Endothelial cell of umbilical vein (primary cell): Measurements from ENCODE around the gene EYS. TPM values are rescaled to one million over a fixed set of nuclear protein-coding genes. Genes with fewer than 3 reads are reported as not detected.

Experiments
- BruUV-seq: library from RNA; stranded (reverse); fragments of 400-500 nt; replicated peaks from 2 replicates; lab custom pipeline; 2021; lab: Mats Ljungman, UMichigan
- CTCF ChIA-PET: fragments of 300-600, 350-600 bp; sonication (Branson Sonifier 250); formaldehyde crosslinking; loops from one replicate; lab custom pipeline; 2021; ENCODE audit warnings: antibody characterized with exemption, inconsistent platforms; lab: Charles Lee
- POLR2A ChIA-PET: fragments of 300-600, 350-600 bp; sonication (Branson Sonifier 250); formaldehyde crosslinking; loops from one replicate; lab custom pipeline; 2021; ENCODE audit warnings: antibody characterized with exemption, inconsistent platforms; lab: Charles Lee
- DNase-seq: peaks from one replicate; pipeline ENCODE4 v3.0.0-alpha.2; 2011; ENCODE audit warnings: low read depth, low spot score
- FAIRE-seq: peaks from 2 replicates; lab custom pipeline; 2011; peaks lifted over from hg19 to GRCh38; lab: Jason Lieb, UNC
- H2AFZ ChIP-seq: 2 replicates; pipeline ENCODE4 v1.6.0; 2012; ENCODE audit warnings: low read depth, low read length, control low read depth, inconsistent platforms
- H3K27ac ChIP-seq: 2 replicates; pipeline ENCODE4 v1.5.1; 2011; ENCODE audit warnings: low read depth, mild to moderate bottlenecking, control low read depth, low read length, moderate library complexity; ENCODE audit not compliant: insufficient read depth
- H3K27me3 ChIP-seq, 2 experiments: 2 replicates each; pipeline versions ENCODE4 v1.6.0 to v1.6.1; 2011; ENCODE audit warnings: low read length in 2 of 2, mixed read lengths in 1 of 2; ENCODE audit not compliant: control insufficient read depth in 2 of 2, insufficient read depth in 2 of 2
- H3K36me3 ChIP-seq, 2 experiments: 2 replicates in 1 of 2; 3 replicates in 1 of 2; pipeline ENCODE4 v1.5.1; 2011; ENCODE audit warnings: low read length in 2 of 2, mild to moderate bottlenecking in 1 of 2, moderate library complexity in 1 of 2; ENCODE audit not compliant: control insufficient read depth in 2 of 2, insufficient read depth in 2 of 2; ENCODE audit errors: extremely low read depth in 1 of 2
- H3K4me1 ChIP-seq: 3 replicates; pipeline ENCODE4 v1.5.1; 2011; ENCODE audit warnings: mild to moderate bottlenecking, low read length; ENCODE audit not compliant: control insufficient read depth, insufficient read depth; ENCODE audit errors: extremely low read depth
- H3K4me2 ChIP-seq: 2 replicates; pipeline ENCODE4 v1.6.1; 2011; ENCODE audit warnings: low read length, control low read depth, mixed read lengths; ENCODE audit not compliant: insufficient read depth
- H3K4me3 ChIP-seq, 3 experiments: fragments of 200-600 bp in 1 of 3; sonication (generic), shearing (Covaris generic) in 1 of 3; replicated peaks in 1 of 3; 2 replicates each; pipeline ENCODE4 v1.5.1; 2011 to 2016; ENCODE audit warnings: control low read depth in 3 of 3, low read length in 3 of 3, mild to moderate bottlenecking in 2 of 3, inconsistent platforms in 1 of 3, low read depth in 1 of 3, moderate library complexity in 1 of 3; ENCODE audit not compliant: insufficient read depth in 1 of 3
- H3K79me2 ChIP-seq: 2 replicates; pipeline ENCODE4 v1.6.0; 2012; ENCODE audit warnings: low read length, inconsistent platforms; ENCODE audit not compliant: control insufficient read depth, insufficient read depth
- H3K9ac ChIP-seq: replicated peaks from 2 replicates; pipeline ENCODE3; 2011; ENCODE audit warnings: low read length, control low read depth; ENCODE audit not compliant: insufficient read depth; ENCODE audit errors: extremely low read depth
- H3K9me1 ChIP-seq: replicated peaks from 3 replicates; pipeline ENCODE4 v1.6.0; 2011; ENCODE audit warnings: mild to moderate bottlenecking, low read length; ENCODE audit not compliant: control insufficient read depth, insufficient read depth; ENCODE audit errors: extremely low read depth
- H3K9me3 ChIP-seq: replicated peaks from 2 replicates; pipeline ENCODE4 v1.5.1; 2012; ENCODE audit warnings: low read length, inconsistent platforms; ENCODE audit not compliant: control insufficient read depth, insufficient read depth
- H4K20me1 ChIP-seq: replicated peaks from 2 replicates; pipeline ENCODE3; 2011; ENCODE audit warnings: mild to moderate bottlenecking, low read length; ENCODE audit not compliant: control insufficient read depth, insufficient read depth; ENCODE audit errors: extremely low read depth
- EZH2 ChIP-seq: IDR thresholded peaks from 2 replicates; pipeline ENCODE4 v1.6.1; 2012; ENCODE audit warnings: borderline replicate concordance, low read depth, mild to moderate bottlenecking, moderate library complexity, low read length, inconsistent platforms; ENCODE audit not compliant: severe bottlenecking
- FOS ChIP-seq: IDR thresholded peaks from 2 replicates; pipeline ENCODE4 v1.6.1; 2011; ENCODE audit warnings: mild to moderate bottlenecking, low read length, moderate library complexity, borderline replicate concordance; ENCODE audit not compliant: insufficient read depth
- GATA2 ChIP-seq: IDR thresholded peaks from 2 replicates; pipeline ENCODE4 v1.7.0; 2011; ENCODE audit warnings: low read depth, mild to moderate bottlenecking, moderate library complexity, mixed read lengths, low read length; ENCODE audit not compliant: insufficient read length, insufficient read depth
- JUN ChIP-seq: IDR thresholded peaks from 2 replicates; pipeline ENCODE4 v1.6.1; 2011; ENCODE audit warnings: borderline replicate concordance, low read depth; ENCODE audit not compliant: insufficient read length, insufficient read depth
- MYC ChIP-seq: IDR thresholded peaks from one replicate; pipeline ENCODE4 v1.6.1; 2011; ENCODE audit warnings: mild to moderate bottlenecking, low read depth, low read length
- POLR2AphosphoS5 ChIP-seq: IDR thresholded peaks from 2 replicates; pipeline ENCODE4 v1.6.1; 2012; ENCODE audit warnings: low read depth, mild to moderate bottlenecking, control low read depth, low read length, moderate library complexity; ENCODE audit not compliant: insufficient read depth
- dilution Hi-C: fragments of 300-500 bp; cut with MboI; formaldehyde crosslinking; loops from one replicate; pipeline ENCODE4 v1.15.0; 2019; ENCODE audit warnings: low sequenced_read_pairs; ENCODE audit not compliant: extremely low pct_ligation_motif_present
- intact Hi-C: fragments of 100-400 bp; cut with micrococcal nuclease; formaldehyde crosslinking; loops from one replicate; pipeline ENCODE4 v1.10.0; 2022
- polyA plus RNA-seq, 4 experiments: library from polyadenylated mRNA; depleted of rRNA in 3 of 4; stranded (reverse) in 3 of 4; unstranded in 1 of 4; fragments of >200 nt; gene quantifications; 2 replicates each; pipeline versions ENCODE4 v1.2.1 to v1.2.3, GENCODE V29; 2011 to 2012; ENCODE audit warnings: missing spikeins in 1 of 4
- total RNA-seq: library from RNA; stranded (reverse); gene quantifications from 2 replicates; pipeline ENCODE4 v1.2.3, GENCODE V29; 2021
- TF ChIP-seq, protein P1 (sequence below): IDR thresholded peaks from 2 replicates; pipeline ENCODE4 v1.6.1; 2011; ENCODE audit not compliant: insufficient read depth, insufficient read length
- TF ChIP-seq, protein P2 (sequence below), 2 donors: IDR thresholded peaks; 1 replicate in 1 of 2; 2 replicates in 1 of 2; pipeline ENCODE4 v1.5.1; 2011; ENCODE audit warnings: low read length in 2 of 2, mild to moderate bottlenecking in 2 of 2, moderate library complexity in 2 of 2, control low read depth in 1 of 2, inconsistent platforms in 1 of 2, low read depth in 1 of 2; ENCODE audit not compliant: insufficient read depth in 1 of 2; ENCODE audit errors: extremely low read depth in 1 of 2

The EYS gene
- total and polyA plus RNA-seq, 2 donors (not counting 3 experiments of a cell fraction or from before 2014, with no cell fraction given): 0.01 to 0.27 TPM

GRCh38 chr6:65531533-65531932, 175.5 kb downstream of the EYS start:
- Histone ChIP-seq H3K9me3 (no peaks in the 10 kb centered on the region), H3K9ac (no peak overlapping the region), H3K4me1 (no peaks in the 10 kb centered on the region), H3K27ac (no peak overlapping the region), H3K27me3 (no peaks in the 10 kb centered on the region), H3K36me3 (no peaks in the 10 kb centered on the region), H3K79me2 (no peaks in the 10 kb centered on the region), H3K9me1 (no peaks in the 10 kb centered on the region), H2AFZ (no peak overlapping the region), H3K4me3 (no peak overlapping the region), H3K4me2 (no peak overlapping the region), H4K20me1 (no peaks in the 10 kb centered on the region)
- no peak for FAIRE-seq
- no TSS peak for BruUV-seq
- dilution Hi-C loops (no loop called here), intact Hi-C loops (no loop called here)
- TF ChIP-seq MYC (no peak), GATA2 (no peak), EZH2 (no peak), FOS (no peak), POLR2AphosphoS5 (no peak), JUN (no peak)
- TF ChIP-seq, protein P1, sequence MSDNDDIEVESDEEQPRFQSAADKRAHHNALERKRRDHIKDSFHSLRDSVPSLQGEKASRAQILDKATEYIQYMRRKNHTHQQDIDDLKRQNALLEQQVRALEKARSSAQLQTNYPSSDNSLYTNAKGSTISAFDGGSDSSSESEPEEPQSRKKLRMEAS: no peak
- TF ChIP-seq, protein P2, sequence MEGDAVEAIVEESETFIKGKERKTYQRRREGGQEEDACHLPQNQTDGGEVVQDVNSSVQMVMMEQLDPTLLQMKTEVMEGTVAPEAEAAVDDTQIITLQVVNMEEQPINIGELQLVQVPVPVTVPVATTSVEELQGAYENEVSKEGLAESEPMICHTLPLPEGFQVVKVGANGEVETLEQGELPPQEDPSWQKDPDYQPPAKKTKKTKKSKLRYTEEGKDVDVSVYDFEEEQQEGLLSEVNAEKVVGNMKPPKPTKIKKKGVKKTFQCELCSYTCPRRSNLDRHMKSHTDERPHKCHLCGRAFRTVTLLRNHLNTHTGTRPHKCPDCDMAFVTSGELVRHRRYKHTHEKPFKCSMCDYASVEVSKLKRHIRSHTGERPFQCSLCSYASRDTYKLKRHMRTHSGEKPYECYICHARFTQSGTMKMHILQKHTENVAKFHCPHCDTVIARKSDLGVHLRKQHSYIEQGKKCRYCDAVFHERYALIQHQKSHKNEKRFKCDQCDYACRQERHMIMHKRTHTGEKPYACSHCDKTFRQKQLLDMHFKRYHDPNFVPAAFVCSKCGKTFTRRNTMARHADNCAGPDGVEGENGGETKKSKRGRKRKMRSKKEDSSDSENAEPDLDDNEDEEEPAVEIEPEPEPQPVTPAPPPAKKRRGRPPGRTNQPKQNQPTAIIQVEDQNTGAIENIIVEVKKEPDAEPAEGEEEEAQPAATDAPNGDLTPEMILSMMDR (IDR thresholded peaks at IDR 0.05; ENCODE audit: extremely low read depth in 1 of 2, insufficient read depth in 1 of 2, low read depth in 1 of 2, low read length in 2 of 2): no peak
- ChIA-PET POLR2A (no interaction called here), CTCF (no interaction called here)
- no peak for DNase-seq
